ENCODE measurements around the gene PATJ.

PATJ gene

DNA sequence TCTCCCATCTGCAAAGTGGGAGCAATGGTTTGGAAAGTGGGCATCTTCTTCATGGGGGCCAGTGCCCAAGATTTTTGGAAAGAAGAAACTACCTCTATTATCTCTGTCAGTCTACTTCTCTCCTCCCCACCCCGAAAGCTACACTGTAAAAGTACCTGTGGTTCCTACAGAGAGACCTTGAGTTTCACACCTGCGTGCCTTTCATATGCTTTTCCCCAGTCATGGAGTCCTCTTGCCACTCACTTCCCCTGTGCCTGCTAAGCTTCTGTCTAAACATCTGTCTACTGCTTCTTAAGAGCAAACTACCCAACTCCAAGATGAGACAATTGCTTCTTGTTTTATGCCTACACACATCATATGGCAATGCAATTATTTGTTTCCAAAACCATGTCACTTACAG is 261.5 kb downstream of the PATJ start:
- 100% methylated on average over 1 of the region's 2 CpGs for WGBS (ENCODE audit: insufficient coverage)
- Histone ChIP-seq H3K9me3 (ENCODE audit: control extremely low read depth in 1 of 5, control insufficient read depth in 4 of 5, insufficient read depth in 2 of 5, low read depth in 1 of 5, low read length in 4 of 5) (no peaks in the 10 kb centered on the region), H3K4me3 (ENCODE audit: control insufficient read depth in 1 of 7, extremely low read depth in 1 of 7, insufficient read depth in 4 of 7, low read depth in 2 of 7, low read length in 6 of 7) (no peak overlapping the region), H3K36me3 (ENCODE audit: control insufficient read depth in 4 of 4, insufficient read depth in 4 of 4, low read length in 3 of 4) (no peaks in the 10 kb centered on the region), H3K27ac (ENCODE audit: insufficient read depth in 1 of 2, low read depth in 1 of 2, low read length in 2 of 2, poor library complexity in 1 of 2, severe bottlenecking in 2 of 2) (no peak overlapping the region), H3K4me1 (ENCODE audit: control extremely low read depth in 1 of 4, control insufficient read depth in 4 of 4, insufficient read depth in 4 of 4, low read length in 3 of 4) (no peaks in the 10 kb centered on the region), H3K27me3 (replicated peaks in 2 of 5; ENCODE audit: control insufficient read depth in 4 of 5, insufficient read depth in 5 of 5, low read length in 4 of 5) (no peaks in the 10 kb centered on the region)
- POLR2A ChIA-PET: no interaction called here
- CTCF ChIA-PET: no interaction called here
- DNase-seq: no peak

DNA sequence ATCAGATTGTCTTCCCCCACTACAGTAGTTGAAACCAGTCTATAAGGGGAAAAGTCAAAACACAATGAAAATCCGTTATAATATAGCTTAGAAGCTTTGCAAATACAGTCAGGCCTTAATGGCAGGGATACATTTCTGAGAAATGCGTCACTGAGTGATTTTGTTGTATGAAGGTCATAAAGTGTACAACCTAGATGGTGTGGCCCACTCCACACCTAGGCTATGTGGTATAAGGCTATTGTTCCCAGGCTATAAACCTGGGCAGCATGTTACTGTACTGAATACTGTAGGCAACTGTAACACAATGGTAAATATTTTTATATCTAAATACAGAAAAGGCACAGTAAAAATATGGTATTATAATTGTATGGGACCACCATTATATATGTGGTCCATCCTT is 264.4 kb downstream of the PATJ start:
- Histone ChIP-seq H3K9me3 (ENCODE audit: control extremely low read depth in 1 of 5, control insufficient read depth in 4 of 5, insufficient read depth in 2 of 5, low read depth in 1 of 5, low read length in 4 of 5) (no peaks in the 10 kb centered on the region), H3K27me3 (replicated peaks in 2 of 5; ENCODE audit: control insufficient read depth in 4 of 5, insufficient read depth in 5 of 5, low read length in 4 of 5) (no peaks in the 10 kb centered on the region), H3K4me3 (ENCODE audit: control insufficient read depth in 1 of 7, extremely low read depth in 1 of 7, insufficient read depth in 4 of 7, low read depth in 2 of 7, low read length in 6 of 7) (no peak overlapping the region), H3K4me1 (ENCODE audit: control extremely low read depth in 1 of 4, control insufficient read depth in 4 of 4, insufficient read depth in 4 of 4, low read length in 3 of 4) (no peaks in the 10 kb centered on the region), H3K27ac (ENCODE audit: insufficient read depth in 1 of 2, low read depth in 1 of 2, low read length in 2 of 2, poor library complexity in 1 of 2, severe bottlenecking in 2 of 2) (no peak overlapping the region), H3K36me3 (ENCODE audit: control insufficient read depth in 4 of 4, insufficient read depth in 4 of 4, low read length in 3 of 4) (no peaks in the 10 kb centered on the region)
- 75% methylated on average over 2 of the region's 2 CpGs for WGBS (ENCODE audit: insufficient coverage)
- POLR2A ChIA-PET: no interaction called here
- CTCF ChIA-PET: no interaction called here
- DNase-seq: no peak

DNA sequence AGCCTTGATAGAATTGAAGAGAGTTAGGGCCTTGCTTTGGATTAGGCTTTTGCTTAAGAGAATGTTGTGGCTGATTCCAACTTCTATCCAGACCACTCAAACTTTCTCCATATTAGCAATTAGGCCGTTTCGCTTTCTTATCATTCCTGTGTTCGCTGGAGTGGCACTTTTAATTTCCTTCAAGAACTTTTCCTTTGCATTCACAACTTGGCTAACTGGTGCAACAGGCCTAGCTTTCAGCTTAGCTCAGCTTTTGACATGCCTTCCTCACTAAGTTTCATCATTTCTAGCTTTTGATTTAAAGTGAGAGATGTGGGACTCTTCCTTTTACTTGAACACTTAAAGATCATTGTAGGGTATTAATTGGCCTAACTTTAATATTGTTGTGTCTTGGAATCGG is 268.7 kb downstream of the PATJ start:
- Histone ChIP-seq H3K4me3 (ENCODE audit: control insufficient read depth in 1 of 7, extremely low read depth in 1 of 7, insufficient read depth in 4 of 7, low read depth in 2 of 7, low read length in 6 of 7) (no peak overlapping the region), H3K27me3 (replicated peaks in 2 of 5; ENCODE audit: control insufficient read depth in 4 of 5, insufficient read depth in 5 of 5, low read length in 4 of 5) (no peaks in the 10 kb centered on the region), H3K27ac (ENCODE audit: insufficient read depth in 1 of 2, low read depth in 1 of 2, low read length in 2 of 2, poor library complexity in 1 of 2, severe bottlenecking in 2 of 2) (no peak overlapping the region), H3K36me3 (ENCODE audit: control insufficient read depth in 4 of 4, insufficient read depth in 4 of 4, low read length in 3 of 4) (peaks cover 0 to 2% (median 0%) of the 10 kb centered on the region in 4 experiments), H3K4me1 (ENCODE audit: control extremely low read depth in 1 of 4, control insufficient read depth in 4 of 4, insufficient read depth in 4 of 4, low read length in 3 of 4) (no peaks in the 10 kb centered on the region), H3K9me3 (ENCODE audit: control extremely low read depth in 1 of 5, control insufficient read depth in 4 of 5, insufficient read depth in 2 of 5, low read depth in 1 of 5, low read length in 4 of 5) (no peaks in the 10 kb centered on the region)
- no peak for DNase-seq
- ChIA-PET POLR2A (no interaction called here), CTCF (no interaction called here)
- 81% methylated on average over 3 of the region's 4 CpGs for WGBS (ENCODE audit: insufficient coverage)

GRCh38 chr1:62012095-62012494 is 269.8 kb downstream of the PATJ start:
- no peaks in the 10 kb centered on the region for H3K9me3 ChIP-seq (ENCODE audit: control extremely low read depth in 1 of 5, control insufficient read depth in 4 of 5, insufficient read depth in 2 of 5, low read depth in 1 of 5, low read length in 4 of 5)
- no peaks in the 10 kb centered on the region for H3K27me3 ChIP-seq (replicated peaks in 2 of 5; ENCODE audit: control insufficient read depth in 4 of 5, insufficient read depth in 5 of 5, low read length in 4 of 5)
- peaks cover 0 to 2% (median 0%) of the 10 kb centered on the region in 4 experiments for H3K36me3 ChIP-seq (ENCODE audit: control insufficient read depth in 4 of 4, insufficient read depth in 4 of 4, low read length in 3 of 4)
- WGBS (ENCODE audit: insufficient coverage): no CpG with 5 or more reads among the region's 1 CpG
- DNase-seq: no peak
- no peak overlapping the region for H3K4me3 ChIP-seq (ENCODE audit: control insufficient read depth in 1 of 7, extremely low read depth in 1 of 7, insufficient read depth in 4 of 7, low read depth in 2 of 7, low read length in 6 of 7)
- no peak overlapping the region for H3K27ac ChIP-seq (ENCODE audit: insufficient read depth in 1 of 2, low read depth in 1 of 2, low read length in 2 of 2, poor library complexity in 1 of 2, severe bottlenecking in 2 of 2)
- ChIA-PET CTCF (no interaction called here), POLR2A (interaction anchor here (0.6 to 0.7 kb wide), 2 partner anchors 10 to 1815 kb away, joined by 3 read pairs; no protein-coding TSS in a partner anchor)
- H3K4me1 ChIP-seq (ENCODE audit: control extremely low read depth in 1 of 4, control insufficient read depth in 4 of 4, insufficient read depth in 4 of 4, low read length in 3 of 4): no peaks in the 10 kb centered on the region

DNA sequence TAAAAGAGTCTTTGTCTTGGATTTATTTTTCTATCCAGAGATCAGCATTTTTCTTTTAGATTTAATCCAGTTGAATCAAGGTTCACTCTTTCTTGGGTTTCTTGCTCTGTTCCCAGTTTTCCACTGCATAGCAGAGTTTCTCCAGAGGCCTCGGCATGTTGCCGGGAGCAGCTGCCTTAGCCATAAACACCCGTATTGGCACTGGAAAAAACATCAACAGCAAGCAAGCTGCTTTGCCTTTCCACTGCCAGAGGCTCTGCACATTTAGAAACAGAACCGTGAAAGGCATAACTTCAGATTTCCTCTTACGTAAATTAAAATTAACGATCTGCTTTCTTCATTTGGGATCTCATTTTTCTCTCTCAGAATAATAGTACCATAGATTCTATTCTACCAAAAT is 270.6 kb downstream of the PATJ start:
- POLR2A ChIA-PET: no interaction called here
- Histone ChIP-seq H3K36me3 (ENCODE audit: control insufficient read depth in 4 of 4, insufficient read depth in 4 of 4, low read length in 3 of 4) (peaks cover 0 to 2% (median 0%) of the 10 kb centered on the region in 4 experiments), H3K4me3 (ENCODE audit: control insufficient read depth in 1 of 7, extremely low read depth in 1 of 7, insufficient read depth in 4 of 7, low read depth in 2 of 7, low read length in 6 of 7) (no peak overlapping the region), H3K9me3 (ENCODE audit: control extremely low read depth in 1 of 5, control insufficient read depth in 4 of 5, insufficient read depth in 2 of 5, low read depth in 1 of 5, low read length in 4 of 5) (no peaks in the 10 kb centered on the region), H3K27ac (ENCODE audit: insufficient read depth in 1 of 2, low read depth in 1 of 2, low read length in 2 of 2, poor library complexity in 1 of 2, severe bottlenecking in 2 of 2) (no peak overlapping the region), H3K4me1 (ENCODE audit: control extremely low read depth in 1 of 4, control insufficient read depth in 4 of 4, insufficient read depth in 4 of 4, low read length in 3 of 4) (no peaks in the 10 kb centered on the region), H3K27me3 (replicated peaks in 2 of 5; ENCODE audit: control insufficient read depth in 4 of 5, insufficient read depth in 5 of 5, low read length in 4 of 5) (no peaks in the 10 kb centered on the region)
- 100% methylated on average over 6 of the region's 6 CpGs for WGBS (ENCODE audit: insufficient coverage)
- DNase-seq: no peak
- CTCF ChIA-PET: no interaction called here

GRCh38 chr1:62013264-62013663 is 271.0 kb downstream of the PATJ start:
- POLR2A ChIA-PET: no interaction called here
- peaks cover 0 to 2% (median 0%) of the 10 kb centered on the region in 4 experiments for H3K36me3 ChIP-seq (ENCODE audit: control insufficient read depth in 4 of 4, insufficient read depth in 4 of 4, low read length in 3 of 4)

GRCh38 chr1:62022382-62022983 is 280.2 kb downstream of the PATJ start:
- H3K4me1 ChIP-seq (ENCODE audit: control extremely low read depth in 1 of 4, control insufficient read depth in 4 of 4, insufficient read depth in 4 of 4, low read length in 3 of 4): peaks cover 0 to 5% (median 0%) of the 10 kb centered on the region in 4 experiments
- H3K4me3 ChIP-seq (ENCODE audit: control insufficient read depth in 1 of 7, extremely low read depth in 1 of 7, insufficient read depth in 4 of 7, low read depth in 2 of 7, low read length in 6 of 7): no peak overlapping the region
- H3K27me3 ChIP-seq (replicated peaks in 2 of 5; ENCODE audit: control insufficient read depth in 4 of 5, insufficient read depth in 5 of 5, low read length in 4 of 5): no peaks in the 10 kb centered on the region
- no peak for DNase-seq
- H3K27ac ChIP-seq (ENCODE audit: insufficient read depth in 1 of 2, low read depth in 1 of 2, low read length in 2 of 2, poor library complexity in 1 of 2, severe bottlenecking in 2 of 2): no peak overlapping the region
- 100% methylated on average over 3 of the region's 6 CpGs for WGBS (ENCODE audit: insufficient coverage)
- POLR2A ChIA-PET: no interaction called here
- no peaks in the 10 kb centered on the region for H3K9me3 ChIP-seq (ENCODE audit: control extremely low read depth in 1 of 5, control insufficient read depth in 4 of 5, insufficient read depth in 2 of 5, low read depth in 1 of 5, low read length in 4 of 5)
- CTCF ChIA-PET: no interaction called here
- no peaks in the 10 kb centered on the region for H3K36me3 ChIP-seq (ENCODE audit: control insufficient read depth in 4 of 4, insufficient read depth in 4 of 4, low read length in 3 of 4)

More at GRCh38 chr1:62013264-62013663, 271.0 kb downstream of the PATJ start:
- H3K27ac ChIP-seq (ENCODE audit: insufficient read depth in 1 of 2, low read depth in 1 of 2, low read length in 2 of 2, poor library complexity in 1 of 2, severe bottlenecking in 2 of 2): no peak overlapping the region
- H3K27me3 ChIP-seq (replicated peaks in 2 of 5; ENCODE audit: control insufficient read depth in 4 of 5, insufficient read depth in 5 of 5, low read length in 4 of 5): no peaks in the 10 kb centered on the region
- H3K4me1 ChIP-seq (ENCODE audit: control extremely low read depth in 1 of 4, control insufficient read depth in 4 of 4, insufficient read depth in 4 of 4, low read length in 3 of 4): peaks cover 0 to 3% (median 0%) of the 10 kb centered on the region in 4 experiments
- no peaks in the 10 kb centered on the region for H3K9me3 ChIP-seq (ENCODE audit: control extremely low read depth in 1 of 5, control insufficient read depth in 4 of 5, insufficient read depth in 2 of 5, low read depth in 1 of 5, low read length in 4 of 5)
- no peak overlapping the region for H3K4me3 ChIP-seq (ENCODE audit: control insufficient read depth in 1 of 7, extremely low read depth in 1 of 7, insufficient read depth in 4 of 7, low read depth in 2 of 7, low read length in 6 of 7)
- WGBS (ENCODE audit: insufficient coverage): 88% methylated on average over 4 of the region's 5 CpGs
- no peak for DNase-seq
- CTCF ChIA-PET: no interaction called here

Measured in common myeloid progenitor, CD34-positive (primary cell).